Measurements from ENCODE around the gene PAM16.

The PAM16 gene

GRCh38 chr16:4298761-4299522 is 52.2 kb downstream of the PAM16 start:
- no peak for DNase-seq (ENCODE audit: low spot score)

GRCh38 chr16:4297480-4297879 is 53.6 kb downstream of the PAM16 start:
- no peak for DNase-seq (ENCODE audit: low spot score)

GRCh38 chr16:4295581-4295980 is 55.5 kb downstream of the PAM16 start:
- DNase-seq (ENCODE audit: low spot score): no peak

GRCh38 chr16:4293822-4294457 is 57.2 kb downstream of the PAM16 start:
- DNase-seq (ENCODE audit: low spot score): no peak

- DNase-seq (ENCODE audit: low spot score): no peak
Measured at GRCh38 chr16:4293181-4293716, 57.9 kb downstream of the PAM16 start.

GRCh38 chr16:4291699-4292098 is 59.4 kb downstream of the PAM16 start:
- no peak for DNase-seq (ENCODE audit: low spot score)

All from CD4-positive, alpha-beta T cell treated with Interleukin-6 at 100 ng/mL for 8 hours (primary cell).